ENCODE measurements around the gene DOCK9. TPM values are rescaled to one million over a fixed set of nuclear protein-coding genes. Genes with fewer than 3 reads are reported as not detected.

The DOCK9 gene
- total RNA-seq, 6 experiments from 2014 or later: 21.8 to 30.5 (median 25.5) TPM

DNA sequence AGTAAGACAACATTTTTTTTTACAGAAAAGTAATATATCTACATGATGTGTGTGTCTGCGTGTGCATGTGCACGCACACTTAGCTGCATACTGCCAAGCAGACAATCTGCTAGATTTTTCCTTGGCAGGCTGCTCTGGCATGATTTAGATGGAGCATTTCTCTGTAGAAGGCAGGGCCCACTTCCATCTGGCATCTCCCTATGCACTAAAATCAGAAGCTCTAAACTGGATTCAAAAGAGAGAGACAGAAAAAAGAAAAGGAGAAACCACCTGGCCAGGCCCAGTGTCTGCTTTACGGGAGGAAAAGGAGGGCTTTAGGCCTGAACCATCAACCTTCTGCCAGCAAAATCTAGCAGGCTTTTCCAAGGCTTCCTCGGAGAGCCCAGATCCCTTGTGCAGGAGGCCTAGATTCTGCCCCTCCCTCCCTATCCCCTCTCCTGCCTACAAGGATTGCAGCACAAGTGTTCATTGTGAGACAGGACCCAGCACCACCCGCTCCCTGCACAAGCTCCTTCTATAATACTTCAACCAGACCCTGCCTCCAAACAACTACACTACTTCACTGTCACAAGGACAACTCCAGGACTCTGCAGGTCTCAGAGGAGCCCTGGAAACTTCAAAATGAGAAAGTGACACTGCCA lies 99.3 kb downstream of the DOCK9 start:
- H3K4me1 Mint-ChIP-seq (ENCODE audit: low read depth): peaks cover 10% of the 10 kb centered on the region; the same call in 1 of the 2 replicates

DNA sequence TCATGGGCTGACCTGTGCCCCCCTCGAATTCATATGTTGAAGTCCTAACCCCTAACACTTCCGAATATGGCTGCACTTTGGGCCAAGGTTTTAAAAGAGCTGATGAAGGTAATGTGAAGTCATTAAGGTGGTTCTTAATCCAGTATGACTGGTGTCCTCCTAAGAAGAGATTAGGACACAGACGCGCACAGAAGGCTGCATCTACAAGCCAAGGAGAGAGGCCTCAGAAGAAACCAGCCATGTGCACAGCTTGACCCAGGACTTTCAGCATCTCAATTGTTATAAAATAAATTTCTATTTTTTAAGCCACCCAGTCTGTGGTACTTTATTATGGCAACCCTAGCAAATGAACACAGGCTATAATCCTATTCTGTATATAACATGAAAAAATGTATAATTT lies 99.9 kb downstream of the DOCK9 start:
- Mint-ChIP-seq H3K4me3 (no peak overlapping the region), H3K27ac (no peak overlapping the region), H3K4me1 (ENCODE audit: low read depth) (peaks cover 10% of the 10 kb centered on the region; the same call in 1 of the 2 replicates), H3K36me3 (ENCODE audit: low read depth) (peaks cover 48% of the 10 kb centered on the region), H3K27me3 (ENCODE audit: insufficient read depth) (no peaks in the 10 kb centered on the region; the same call in 1 of the 2 replicates), H3K9me3 (peaks cover 10% of the 10 kb centered on the region; the same call in 1 of the 2 replicates)
- TF ChIP-seq, protein P1, sequence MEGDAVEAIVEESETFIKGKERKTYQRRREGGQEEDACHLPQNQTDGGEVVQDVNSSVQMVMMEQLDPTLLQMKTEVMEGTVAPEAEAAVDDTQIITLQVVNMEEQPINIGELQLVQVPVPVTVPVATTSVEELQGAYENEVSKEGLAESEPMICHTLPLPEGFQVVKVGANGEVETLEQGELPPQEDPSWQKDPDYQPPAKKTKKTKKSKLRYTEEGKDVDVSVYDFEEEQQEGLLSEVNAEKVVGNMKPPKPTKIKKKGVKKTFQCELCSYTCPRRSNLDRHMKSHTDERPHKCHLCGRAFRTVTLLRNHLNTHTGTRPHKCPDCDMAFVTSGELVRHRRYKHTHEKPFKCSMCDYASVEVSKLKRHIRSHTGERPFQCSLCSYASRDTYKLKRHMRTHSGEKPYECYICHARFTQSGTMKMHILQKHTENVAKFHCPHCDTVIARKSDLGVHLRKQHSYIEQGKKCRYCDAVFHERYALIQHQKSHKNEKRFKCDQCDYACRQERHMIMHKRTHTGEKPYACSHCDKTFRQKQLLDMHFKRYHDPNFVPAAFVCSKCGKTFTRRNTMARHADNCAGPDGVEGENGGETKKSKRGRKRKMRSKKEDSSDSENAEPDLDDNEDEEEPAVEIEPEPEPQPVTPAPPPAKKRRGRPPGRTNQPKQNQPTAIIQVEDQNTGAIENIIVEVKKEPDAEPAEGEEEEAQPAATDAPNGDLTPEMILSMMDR (IDR thresholded peaks at IDR 0.05): no peak
- DNase-seq: no peak

More for the DNA sequence above, 99.3 kb downstream of the DOCK9 start:
- Mint-ChIP-seq H3K4me3 (no peak overlapping the region), H3K27ac (no peak overlapping the region), H3K27me3 (ENCODE audit: insufficient read depth) (no peaks in the 10 kb centered on the region; the same call in 1 of the 2 replicates), H3K36me3 (ENCODE audit: low read depth) (peaks cover 41% of the 10 kb centered on the region), H3K9me3 (peaks cover 4% of the 10 kb centered on the region; the same call in 1 of the 2 replicates)
- TF ChIP-seq, protein P1 (IDR thresholded peaks at IDR 0.05): no peak
- no peak for DNase-seq

DNA sequence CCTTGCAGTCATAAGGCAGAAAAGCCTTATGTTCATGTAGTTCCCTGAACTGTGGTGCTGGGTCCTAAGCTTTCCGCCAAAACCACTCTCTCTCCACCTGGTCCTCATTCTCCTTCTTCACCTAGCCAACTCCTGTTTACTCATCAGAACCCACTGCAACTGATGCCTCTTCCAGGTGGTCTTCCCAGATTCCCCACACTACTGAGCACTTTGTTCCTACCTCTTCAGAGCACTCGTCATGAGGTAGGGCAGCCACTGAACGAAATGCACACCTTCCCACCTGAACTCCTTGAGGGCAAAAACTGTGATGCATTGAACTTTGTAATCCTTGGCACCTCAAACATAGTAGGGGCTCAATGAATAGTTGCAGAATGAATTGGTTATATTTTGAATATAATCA lies 100.4 kb downstream of the DOCK9 start:
- Mint-ChIP-seq H3K9me3 (peaks cover 10% of the 10 kb centered on the region; the same call in 1 of the 2 replicates), H3K36me3 (ENCODE audit: low read depth) (peaks cover 52% of the 10 kb centered on the region), H3K4me3 (no peak overlapping the region), H3K4me1 (ENCODE audit: low read depth) (peaks cover 10% of the 10 kb centered on the region; the same call in 1 of the 2 replicates), H3K27ac (no peak overlapping the region), H3K27me3 (ENCODE audit: insufficient read depth) (no peaks in the 10 kb centered on the region; the same call in 1 of the 2 replicates)
- TF ChIP-seq, protein P1 (IDR thresholded peaks at IDR 0.05): no peak
- no peak for DNase-seq

DNA sequence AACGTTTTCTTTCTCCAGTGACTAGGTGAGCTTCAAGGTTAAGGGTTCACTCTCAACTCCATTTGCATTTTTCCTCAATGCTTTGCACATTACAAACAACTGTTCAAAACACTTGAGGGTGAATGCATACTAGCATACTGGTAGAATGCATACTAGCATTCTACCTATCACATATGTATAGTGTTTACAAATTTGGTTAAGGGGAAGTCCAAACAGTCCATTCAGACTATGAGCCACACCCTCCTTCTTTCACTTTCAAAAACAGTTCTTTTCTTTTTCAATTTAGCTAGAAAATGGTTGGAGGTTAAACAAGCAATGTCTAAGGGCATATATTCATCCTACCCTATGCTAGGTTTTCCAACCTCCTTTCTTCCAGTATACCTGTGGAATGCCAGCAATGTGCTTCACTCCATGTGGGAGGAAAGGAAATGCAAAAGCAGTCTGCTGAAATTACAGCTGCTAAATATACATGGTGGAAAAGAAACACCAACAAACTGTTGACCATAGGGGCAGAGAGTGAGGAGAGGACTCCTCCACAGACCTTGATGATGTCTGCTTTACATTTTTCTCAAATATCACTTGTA lies 102.6 kb downstream of the DOCK9 start:
- Mint-ChIP-seq H3K4me3 (no peak overlapping the region), H3K27ac (no peak overlapping the region), H3K9me3 (peaks cover 10% of the 10 kb centered on the region; the same call in 1 of the 2 replicates), H3K27me3 (ENCODE audit: insufficient read depth) (no peaks in the 10 kb centered on the region), H3K4me1 (ENCODE audit: low read depth) (no peaks in the 10 kb centered on the region), H3K36me3 (ENCODE audit: low read depth) (peaks cover 39% of the 10 kb centered on the region)
- TF ChIP-seq, protein P1 (IDR thresholded peaks at IDR 0.05): no peak
- no peak for DNase-seq

DNA sequence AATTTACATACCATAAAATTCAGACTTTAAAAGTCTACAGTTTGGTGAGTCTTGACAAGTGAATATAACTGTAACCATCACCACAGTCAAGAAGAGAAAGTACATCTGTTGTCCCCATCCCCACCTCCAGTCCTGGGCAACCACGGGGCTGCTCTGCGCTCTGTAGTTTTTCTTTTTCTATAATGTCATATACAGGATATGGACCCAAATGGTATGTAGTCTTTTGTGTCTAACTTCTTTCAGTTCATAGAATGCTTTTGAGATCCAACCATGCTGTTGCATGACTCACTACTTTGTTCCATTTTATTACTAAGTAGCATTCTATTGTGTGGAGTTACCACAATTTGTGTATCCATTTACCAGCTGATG lies 103.9 kb downstream of the DOCK9 start:
- H3K4me3 Mint-ChIP-seq: no peak overlapping the region
- H3K4me1 Mint-ChIP-seq (ENCODE audit: low read depth): no peaks in the 10 kb centered on the region
- TF ChIP-seq, protein P1 (IDR thresholded peaks at IDR 0.05): no peak
- H3K27me3 Mint-ChIP-seq (ENCODE audit: insufficient read depth): no peaks in the 10 kb centered on the region
- no peak overlapping the region for H3K27ac Mint-ChIP-seq
- H3K9me3 Mint-ChIP-seq: peaks cover 10% of the 10 kb centered on the region; the same call in 1 of the 2 replicates
- H3K36me3 Mint-ChIP-seq (ENCODE audit: low read depth): peaks cover 30% of the 10 kb centered on the region
- no peak for DNase-seq

Data from HFFc6 (cell line).